GM18873 (cell line): ENCODE results near the gene FEZF1.

ENCODE experiments used
- ATAC-seq: cut with Tn5 transposase; IDR thresholded peaks from one replicate; pipeline ENCODE4 v1.9.1; 2021; ENCODE audit warnings: mild to moderate bottlenecking, moderate library complexity, moderate number of reproducible peaks; ENCODE audit not compliant: unreplicated experiment, low FRiP score

The FEZF1 gene

GRCh38 chr7:122304319-122304975, at the start of gene FEZF1:
Gene FEZF1, minus strand, starts transcription at chr7:122304750. Its CDS starts 313 bp downstream, at chr7:122304437.
- no peak for ATAC-seq

GRCh38 chr7:122352454-122352853, 47.9 kb upstream of the FEZF1 start:
- ATAC-seq: no peak

- no peak for ATAC-seq
Observed at GRCh38 chr7:122350701-122351100, 46.2 kb upstream of the FEZF1 start.

- no peak for ATAC-seq
Observed at GRCh38 chr7:122344303-122344620, 39.7 kb upstream of the FEZF1 start.

- no peak for ATAC-seq
Observed at GRCh38 chr7:122343601-122344302, 39.2 kb upstream of the FEZF1 start.

GRCh38 chr7:122340427-122340826, 35.9 kb upstream of the FEZF1 start:
- no peak for ATAC-seq

- no peak for ATAC-seq
Observed at GRCh38 chr7:122339145-122339904, 34.8 kb upstream of the FEZF1 start.

GRCh38 chr7:122337011-122337410, 32.5 kb upstream of the FEZF1 start:
- no peak for ATAC-seq

- ATAC-seq: no peak
Observed at GRCh38 chr7:122329145-122329802, 24.7 kb upstream of the FEZF1 start.

- no peak for ATAC-seq
Observed at GRCh38 chr7:122327969-122328368, 23.4 kb upstream of the FEZF1 start.

GRCh38 chr7:122316467-122317388, 12.2 kb upstream of the FEZF1 start:
- ATAC-seq: no peak

GRCh38 chr7:122315507-122316466, 11.2 kb upstream of the FEZF1 start:
- no peak for ATAC-seq

GRCh38 chr7:122314284-122314683, 9.7 kb upstream of the FEZF1 start:
- ATAC-seq: no peak

GRCh38 chr7:122312789-122313188, 8.2 kb upstream of the FEZF1 start:
- ATAC-seq: no peak

GRCh38 chr7:122311734-122312450, 7.3 kb upstream of the FEZF1 start:
- ATAC-seq: no peak

GRCh38 chr7:122311050-122311700, 6.6 kb upstream of the FEZF1 start:
- no peak for ATAC-seq

GRCh38 chr7:122310119-122311021, 5.8 kb upstream of the FEZF1 start:
- peak; percentile 66 for ATAC-seq
